ENCODE measurements around the gene NMS. TPM values are rescaled to one million over a fixed set of nuclear protein-coding genes. Genes with fewer than 3 reads are reported as not detected.

Gene NMS
- total RNA-seq, 6 donors from 2014 or later = not detected

- Histone ChIP-seq H3K36me3 (no peaks in the 10 kb centered on the region), H3K4me1 (no peaks in the 10 kb centered on the region), H3K9me3 (peaks cover 0 to 5% (median 0%) of the 10 kb centered on the region in 4 donors), H3K4me3 (no peak overlapping the region), H3K27ac (no peak overlapping the region), H3K27me3 (no peaks in the 10 kb centered on the region)
- ATAC-seq (ENCODE audit: low FRiP score in 2 of 2) = peak in 1 of 2 donors; percentile 59
- TF ChIP-seq EP300 (IDR thresholded peaks at IDR 0.05) = no peak
- peak in 5 of 6 experiments; percentile 25 to 40 (median 30) for TF ChIP-seq CTCF (IDR thresholded peaks at IDR 0.05)
- 38 to 41% methylated on average over 11 of the region's 11 CpGs for WGBS, 2 donors
- peak in 1 of 2 donors; percentile 51 for DNase-seq
Measured at GRCh38 chr2:100427627-100428258, 42.5 kb upstream of the NMS start.

GRCh38 chr2:100429726-100430125 lies 40.6 kb upstream of the NMS start:
- no peak for DNase-seq
- H3K9me3 ChIP-seq = peaks cover 0 to 5% (median 0%) of the 10 kb centered on the region in 4 donors
- no peaks in the 10 kb centered on the region for H3K27me3 ChIP-seq
- no peak overlapping the region for H3K4me3 ChIP-seq
- H3K4me1 ChIP-seq = no peaks in the 10 kb centered on the region
- no peak for TF ChIP-seq POLR2A (IDR thresholded peaks at IDR 0.05)
- no peak for TF ChIP-seq POLR2AphosphoS5 (IDR thresholded peaks at IDR 0.05)
- TF ChIP-seq CTCF (IDR thresholded peaks at IDR 0.05) = no peak
- no peak for TF ChIP-seq EP300 (IDR thresholded peaks at IDR 0.05)
- 47 to 53% methylated on average over 1 of the region's 1 CpG for WGBS, 2 donors
- H3K27ac ChIP-seq = no peak overlapping the region
- no peaks in the 10 kb centered on the region for H3K36me3 ChIP-seq
- no peak for ATAC-seq (ENCODE audit: low FRiP score in 2 of 2)

GRCh38 chr2:100437751-100438150 lies 32.5 kb upstream of the NMS start:
- no peak for ATAC-seq (ENCODE audit: low FRiP score in 2 of 2)
- 82 to 84% methylated on average over 8 of the region's 8 CpGs for WGBS, 2 donors

GRCh38 chr2:100446696-100447095 lies 23.6 kb upstream of the NMS start:
- Histone ChIP-seq H3K9me3 (no peaks in the 10 kb centered on the region), H3K4me1 (no peaks in the 10 kb centered on the region), H3K4me3 (no peak overlapping the region), H3K27me3 (no peaks in the 10 kb centered on the region), H3K36me3 (no peaks in the 10 kb centered on the region), H3K27ac (no peak overlapping the region)
- WGBS, 2 donors = 86 to 93% methylated on average over 2 of the region's 2 CpGs
- no peak for DNase-seq
- TF ChIP-seq EP300 (IDR thresholded peaks at IDR 0.05) = no peak
- TF ChIP-seq POLR2AphosphoS5 (IDR thresholded peaks at IDR 0.05) = no peak
- no peak for TF ChIP-seq CTCF (IDR thresholded peaks at IDR 0.05)
- no peak for TF ChIP-seq POLR2A (IDR thresholded peaks at IDR 0.05)
- no peak for ATAC-seq (ENCODE audit: low FRiP score in 2 of 2)

More at GRCh38 chr2:100437751-100438150, 32.5 kb upstream of the NMS start:
- Histone ChIP-seq H3K4me1 (no peaks in the 10 kb centered on the region), H3K4me3 (no peak overlapping the region), H3K36me3 (no peaks in the 10 kb centered on the region), H3K27ac (no peak overlapping the region), H3K9me3 (no peaks in the 10 kb centered on the region), H3K27me3 (no peaks in the 10 kb centered on the region)
- no peak for DNase-seq
- TF ChIP-seq POLR2A (IDR thresholded peaks at IDR 0.05) = no peak
- TF ChIP-seq POLR2AphosphoS5 (IDR thresholded peaks at IDR 0.05) = no peak
- no peak for TF ChIP-seq CTCF (IDR thresholded peaks at IDR 0.05)

GRCh38 chr2:100451092-100451491 lies 19.2 kb upstream of the NMS start:
- no peaks in the 10 kb centered on the region for H3K9me3 ChIP-seq
- DNase-seq (no peak), ATAC-seq (ENCODE audit: low FRiP score in 2 of 2) (no peak)
- H3K4me3 ChIP-seq = no peak overlapping the region
- TF ChIP-seq POLR2A (IDR thresholded peaks at IDR 0.05) (no peak), CTCF (IDR thresholded peaks at IDR 0.05) (no peak), EP300 (IDR thresholded peaks at IDR 0.05) (no peak), POLR2AphosphoS5 (IDR thresholded peaks at IDR 0.05) (no peak)
- H3K36me3 ChIP-seq = no peaks in the 10 kb centered on the region
- no peaks in the 10 kb centered on the region for H3K27me3 ChIP-seq
- WGBS, 2 donors = 83 to 84% methylated on average over 5 of the region's 5 CpGs
- no peaks in the 10 kb centered on the region for H3K4me1 ChIP-seq
- no peak overlapping the region for H3K27ac ChIP-seq
